Spleen (tissue), 7 donors: ENCODE measurements around the gene HSD11B1L.

Experiments
- POLR2A ChIP-seq, 3 donors: fragments of 450-650 bp; IDR thresholded peaks; one replicate each; pipeline ENCODE4 v1.5.1; 2017; ENCODE audit warnings: antibody characterized with exemption in 3 of 3, mild to moderate bottlenecking in 1 of 3
- TF ChIP-seq, protein P1 (sequence below), 11 experiments: fragments of 200-600 bp in 7 of 11; fragments of 450-650 bp in 4 of 11; sonication (generic) in 4 of 11; IDR thresholded peaks in 8 of 11; conservative IDR thresholded peaks in 3 of 11; 1 replicate in 7 of 11; 2 replicates in 4 of 11; pipeline versions ENCODE4 v1.4.0 to v1.8.0; 2016 to 2021; ENCODE audit warnings: antibody characterized with exemption in 11 of 11, inconsistent platforms in 4 of 11, mild to moderate bottlenecking in 1 of 11
- donor health status: DM: no; HTN: no; CAD: no; lungs with moderate emphysema.
- donor health status: DM: no; HTN: no; CAD: no.
- donor health status: DM: no; HTN: no; CAD: no.

DNA sequence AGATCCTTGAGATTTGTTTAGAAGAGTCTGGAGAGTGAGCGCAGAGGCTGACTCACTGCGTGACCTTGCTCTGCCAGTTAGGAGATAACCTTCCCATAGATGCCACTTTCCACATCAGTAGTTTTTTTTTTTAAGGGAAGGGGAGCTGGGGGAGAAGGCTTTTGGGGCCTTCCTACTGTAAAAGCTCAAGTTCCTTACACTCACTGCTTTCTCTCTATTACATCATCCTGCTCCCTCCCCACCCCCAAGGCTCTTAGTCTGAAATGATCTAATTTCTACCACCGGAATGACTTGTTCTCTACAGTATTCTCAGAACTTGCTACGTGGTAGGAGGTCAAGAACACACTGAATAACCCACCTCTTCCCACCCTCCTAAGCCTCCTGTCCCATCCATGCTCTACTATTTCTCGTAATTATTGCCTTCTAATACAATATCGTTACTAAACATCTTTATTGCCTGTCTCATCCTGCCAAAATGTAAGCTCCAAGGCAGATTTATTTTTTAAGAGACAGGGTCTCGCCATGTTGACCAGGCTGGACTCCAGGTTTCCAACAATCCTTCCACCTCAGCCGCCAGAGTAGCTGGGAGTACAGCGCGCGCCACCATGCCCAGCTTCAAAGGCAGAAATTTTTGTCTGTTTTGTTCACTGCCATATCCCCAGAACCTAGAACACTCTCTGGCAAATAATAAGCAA is 37.9 kb downstream of the HSD11B1L start:
- TF ChIP-seq, protein P1, sequence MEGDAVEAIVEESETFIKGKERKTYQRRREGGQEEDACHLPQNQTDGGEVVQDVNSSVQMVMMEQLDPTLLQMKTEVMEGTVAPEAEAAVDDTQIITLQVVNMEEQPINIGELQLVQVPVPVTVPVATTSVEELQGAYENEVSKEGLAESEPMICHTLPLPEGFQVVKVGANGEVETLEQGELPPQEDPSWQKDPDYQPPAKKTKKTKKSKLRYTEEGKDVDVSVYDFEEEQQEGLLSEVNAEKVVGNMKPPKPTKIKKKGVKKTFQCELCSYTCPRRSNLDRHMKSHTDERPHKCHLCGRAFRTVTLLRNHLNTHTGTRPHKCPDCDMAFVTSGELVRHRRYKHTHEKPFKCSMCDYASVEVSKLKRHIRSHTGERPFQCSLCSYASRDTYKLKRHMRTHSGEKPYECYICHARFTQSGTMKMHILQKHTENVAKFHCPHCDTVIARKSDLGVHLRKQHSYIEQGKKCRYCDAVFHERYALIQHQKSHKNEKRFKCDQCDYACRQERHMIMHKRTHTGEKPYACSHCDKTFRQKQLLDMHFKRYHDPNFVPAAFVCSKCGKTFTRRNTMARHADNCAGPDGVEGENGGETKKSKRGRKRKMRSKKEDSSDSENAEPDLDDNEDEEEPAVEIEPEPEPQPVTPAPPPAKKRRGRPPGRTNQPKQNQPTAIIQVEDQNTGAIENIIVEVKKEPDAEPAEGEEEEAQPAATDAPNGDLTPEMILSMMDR (IDR thresholded peaks at IDR 0.05 in 8 of 11, conservative IDR thresholded peaks at IDR 0.05 in 3 of 11): no peak
- no peak for TF ChIP-seq POLR2A (IDR thresholded peaks at IDR 0.05)
